NCI-H2196 (cell line): ENCODE results near the gene MYLK4.

Experiments
- DNase-seq: peaks from one replicate; lab custom pipeline; 2025; ENCODE audit not compliant: unreplicated experiment; lab: John Stamatoyannopoulos, UW

The MYLK4 gene

GRCh38 chr6:2633736-2634135 lies 117.0 kb downstream of the MYLK4 start:
- no peak for DNase-seq

- no peak for DNase-seq
Measured at GRCh38 chr6:2632976-2633584, 117.6 kb downstream of the MYLK4 start.

GRCh38 chr6:2632368-2632767 lies 118.4 kb downstream of the MYLK4 start:
- DNase-seq = no peak

- no peak for DNase-seq
Measured at GRCh38 chr6:2630891-2631571, 119.7 kb downstream of the MYLK4 start.

GRCh38 chr6:2630359-2630758 lies 120.4 kb downstream of the MYLK4 start:
- no peak for DNase-seq

GRCh38 chr6:2626401-2626800 lies 124.3 kb downstream of the MYLK4 start:
- no peak for DNase-seq

- DNase-seq = no peak
Measured at GRCh38 chr6:2625581-2625980, 125.1 kb downstream of the MYLK4 start.

GRCh38 chr6:2624177-2624576 lies 126.5 kb downstream of the MYLK4 start:
- no peak for DNase-seq

GRCh38 chr6:2623295-2623694 lies 127.4 kb downstream of the MYLK4 start:
- DNase-seq = no peak

- no peak for DNase-seq
Measured at GRCh38 chr6:2622671-2623070, 128.1 kb downstream of the MYLK4 start.

- no peak for DNase-seq
Measured at GRCh38 chr6:2619651-2620050, 131.1 kb downstream of the MYLK4 start.

- DNase-seq = no peak
Measured at GRCh38 chr6:2617729-2618128, 133.0 kb downstream of the MYLK4 start.

- no peak for DNase-seq
Measured at GRCh38 chr6:2616811-2617210, 133.9 kb downstream of the MYLK4 start.

GRCh38 chr6:2615251-2615650 lies 135.5 kb downstream of the MYLK4 start:
- no peak for DNase-seq

- DNase-seq = no peak
Measured at GRCh38 chr6:2614846-2615245, 135.9 kb downstream of the MYLK4 start.

GRCh38 chr6:2614155-2614554 lies 136.6 kb downstream of the MYLK4 start:
- no peak for DNase-seq
